HCT116 (cell line): ENCODE measurements around the gene NHSL1. TPM values are rescaled to one million over a fixed set of nuclear protein-coding genes. Genes with fewer than 3 reads are reported as not detected.

Experiments
- ATAC-seq: fragments of 200-7000 bp; cut with Tn5 transposase; 2 replicates; pipeline ENCODE4 v1.9.1; 2020; ENCODE audit warnings: mild to moderate bottlenecking, moderate library complexity
- BruUV-seq: library from RNA; stranded (reverse); fragments of 400-500 nt; replicated peaks from 2 replicates; lab custom pipeline; 2021; lab: Mats Ljungman, UMichigan
- CTCF ChIA-PET: fragments of 300-600 bp; sonication (Branson Sonifier 250); formaldehyde crosslinking; loops from one replicate; lab custom pipeline; 2021; ENCODE audit warnings: antibody characterized with exemption; lab: Charles Lee
- POLR2A ChIA-PET: fragments of 300-600, 350-600 bp; sonication (Branson Sonifier 250); formaldehyde crosslinking; loops from one replicate; lab custom pipeline; 2021; ENCODE audit warnings: antibody characterized with exemption; lab: Charles Lee
- RAD21 ChIA-PET, 2 experiments: fragments of 300-600 bp; sonication (Branson Sonifier 250); formaldehyde crosslinking; loops; one replicate each; lab custom pipeline; 2023; ENCODE audit warnings: low total read pairs in 2 of 2; ENCODE audit not compliant: uncharacterized antibody in 2 of 2, unreplicated experiment in 2 of 2, low non-redundant PET in 1 of 2; lab: Charles Lee
- DNase-seq: peaks from one replicate; pipeline ENCODE4 v3.0.0-alpha.2; 2010; ENCODE audit warnings: low read depth, low spot score
- H2AFZ ChIP-seq: fragments of 200-600 bp; shearing (Covaris generic), sonication (generic); 2 replicates; pipeline ENCODE4 v1.6.1; 2017; ENCODE audit warnings: low read depth, mixed run types, mixed read lengths, antibody characterized with exemption, low read length; ENCODE audit not compliant: poor library complexity, severe bottlenecking
- H3K27ac ChIP-seq: 2 replicates; pipeline ENCODE4 v1.5.1; 2012; ENCODE audit warnings: low read depth, low read length
- H3K27me3 ChIP-seq: fragments of 200-600 bp; sonication (generic); 2 replicates; pipeline ENCODE4 v1.6.1; 2016; ENCODE audit warnings: mixed run types, low read length, mixed read lengths; ENCODE audit not compliant: insufficient read depth
- H3K36me3 ChIP-seq, 2 experiments: fragments of 200-500 bp in 1 of 2; fragments of 200-600 bp in 1 of 2; sonication (Bioruptor generic) in 1 of 2; sonication (generic) in 1 of 2; 2 replicates each; pipeline versions ENCODE4 v1.5.1 to v1.6.1; 2014 to 2016; ENCODE audit warnings: low read length in 2 of 2, inconsistent platforms in 1 of 2, mixed read lengths in 1 of 2, mixed run types in 1 of 2; ENCODE audit not compliant: insufficient read depth in 2 of 2, control insufficient read depth in 1 of 2
- H3K4me1 ChIP-seq, 2 experiments: fragments of 200-600 bp in 1 of 2; sonication (generic) in 1 of 2; 2 replicates each; pipeline versions ENCODE4 v1.5.1 to v1.6.1; 2012 to 2017; ENCODE audit warnings: low read length in 2 of 2, inconsistent platforms in 1 of 2, mild to moderate bottlenecking in 1 of 2, mixed read lengths in 1 of 2, mixed run types in 1 of 2, moderate library complexity in 1 of 2; ENCODE audit not compliant: insufficient read depth in 2 of 2, control insufficient read depth in 1 of 2
- H3K4me2 ChIP-seq: fragments of 200-600 bp; sonication (generic); 2 replicates; pipeline ENCODE4 v1.6.1; 2017; ENCODE audit warnings: mixed run types, low read length, mixed read lengths
- H3K4me3 ChIP-seq, 2 experiments: fragments of 200-600 bp in 1 of 2; sonication (generic) in 1 of 2; replicated peaks in 1 of 2; 2 replicates each; pipeline ENCODE4 v1.5.1; 2011 to 2016; ENCODE audit warnings: low read length in 2 of 2, control low read depth in 1 of 2, low read depth in 1 of 2, mild to moderate bottlenecking in 1 of 2, mixed read lengths in 1 of 2, mixed run types in 1 of 2
- H3K79me2 ChIP-seq: fragments of 200-600 bp; sonication (generic); 2 replicates; pipeline ENCODE4 v1.6.1; 2017; ENCODE audit warnings: mild to moderate bottlenecking, mixed run types, low read length, moderate library complexity, mixed read lengths; ENCODE audit not compliant: insufficient read depth
- H3K9ac ChIP-seq: fragments of 200-600 bp; sonication (generic); 2 replicates; pipeline ENCODE4 v1.6.1; 2016; ENCODE audit warnings: low read length, mixed read lengths
- H3K9me2 ChIP-seq: fragments of 200-600 bp; sonication (generic), shearing (Covaris generic); 2 replicates; pipeline ENCODE4 v1.6.1; 2017; ENCODE audit warnings: mixed run types, mild to moderate bottlenecking, moderate library complexity; ENCODE audit not compliant: insufficient read depth
- H3K9me3 ChIP-seq, 2 experiments: fragments of 200-500 bp in 1 of 2; fragments of 200-600 bp in 1 of 2; sonication (Bioruptor generic) in 1 of 2; sonication (generic) in 1 of 2; 2 replicates each; pipeline ENCODE4 v1.6.1; 2014 to 2017; ENCODE audit warnings: low read length in 2 of 2, mixed read lengths in 2 of 2, inconsistent platforms in 1 of 2, low read depth in 1 of 2, mild to moderate bottlenecking in 1 of 2, mixed run types in 1 of 2, moderate library complexity in 1 of 2; ENCODE audit not compliant: control insufficient read depth in 1 of 2, insufficient read depth in 1 of 2
- H4K20me1 ChIP-seq: fragments of 200-600 bp; sonication (generic), shearing (Covaris generic); 2 replicates; pipeline ENCODE4 v1.6.1; 2017; ENCODE audit warnings: mixed run types, mild to moderate bottlenecking, moderate library complexity; ENCODE audit not compliant: insufficient read depth
- ATF3 ChIP-seq: IDR thresholded peaks from 2 replicates; pipeline ENCODE4 v1.6.1; 2012
- CBX3 ChIP-seq: IDR thresholded peaks from 2 replicates; pipeline ENCODE4 v1.6.1; 2012; ENCODE audit warnings: low read depth
- EGR1 ChIP-seq: IDR thresholded peaks from 2 replicates; pipeline ENCODE4 v1.6.1; 2012; ENCODE audit warnings: low read depth
- ELF1 ChIP-seq: IDR thresholded peaks from 2 replicates; pipeline ENCODE4 v1.6.1; 2012; ENCODE audit warnings: low read depth, borderline replicate concordance
- EZH2 ChIP-seq: fragments of 200-600 bp; sonication (generic); IDR thresholded peaks from 2 replicates; pipeline ENCODE4 v1.6.1; 2017; ENCODE audit warnings: antibody characterized with exemption, mixed run types
- FOSL1 ChIP-seq: IDR thresholded peaks from 2 replicates; pipeline ENCODE4 v1.6.1; 2012; ENCODE audit warnings: low read depth
- POLR2A ChIP-seq: IDR thresholded peaks from 2 replicates; pipeline ENCODE4 v1.7.0; 2011; ENCODE audit warnings: borderline replicate concordance; ENCODE audit not compliant: insufficient read depth, insufficient read length; ENCODE audit errors: extremely low read depth
- POLR2AphosphoS5 ChIP-seq: IDR thresholded peaks from 2 replicates; pipeline ENCODE4 v1.6.1; 2011; ENCODE audit warnings: mild to moderate bottlenecking, low read depth, low read length, moderate library complexity
- SP1 ChIP-seq: IDR thresholded peaks from 2 replicates; pipeline ENCODE4 v1.6.1; 2012; ENCODE audit warnings: low read depth
- SRF ChIP-seq: IDR thresholded peaks from 2 replicates; pipeline ENCODE4 v1.6.1; 2012; ENCODE audit warnings: low read depth
- TCF7L2 ChIP-seq: IDR thresholded peaks from 2 replicates; pipeline ENCODE4 v1.7.0; 2011; ENCODE audit warnings: borderline replicate concordance, inconsistent platforms; ENCODE audit not compliant: insufficient read depth, insufficient read length; ENCODE audit errors: extremely low read depth
- ZNF274 ChIP-seq: fragments of 200-500 bp; sonication (Bioruptor generic); IDR thresholded peaks from 2 replicates; pipeline ENCODE4 v1.6.1; 2014; ENCODE audit warnings: mild to moderate bottlenecking, low read depth, low read length, inconsistent platforms
- intact Hi-C: fragments of 100-400 bp; cut with micrococcal nuclease; formaldehyde crosslinking; loops from 2 replicates; pipeline ENCODE4 v1.10.0; 2022
- total RNA-seq: library from RNA; stranded (reverse); gene quantifications from one replicate; pipeline ENCODE4 v1.2.1, GENCODE V29; 2021; ENCODE audit not compliant: unreplicated experiment
- TF ChIP-seq, protein P1 (sequence below), 3 experiments: fragments of 200-600 bp in 1 of 3; sonication (generic) in 1 of 3; IDR thresholded peaks in 2 of 3; conservative IDR thresholded peaks in 1 of 3; 2 replicates each; pipeline ENCODE4 v1.5.1; 2012 to 2017; ENCODE audit warnings: low read depth in 2 of 3, low read length in 2 of 3, antibody characterized with exemption in 1 of 3, borderline replicate concordance in 1 of 3, control low read depth in 1 of 3, mild to moderate bottlenecking in 1 of 3, mixed read lengths in 1 of 3, mixed run types in 1 of 3, moderate library complexity in 1 of 3; ENCODE audit not compliant: insufficient read depth in 1 of 3
- TF ChIP-seq, protein P2 (sequence below): IDR thresholded peaks from 2 replicates; pipeline ENCODE4 v1.6.1; 2012

NHSL1 gene
- total RNA-seq, 1 experiment from 2014 or later: 15.4 TPM

GRCh38 chr6:138420356-138420755 is 78.9 kb downstream of the NHSL1 start:
- Histone ChIP-seq H3K9ac (no peak overlapping the region), H3K36me3 (no peaks in the 10 kb centered on the region), H3K4me3 (no peak overlapping the region), H3K4me1 (no peaks in the 10 kb centered on the region), H2AFZ (no peak overlapping the region), H3K4me2 (no peak overlapping the region), H3K27ac (no peak overlapping the region), H3K79me2 (no peaks in the 10 kb centered on the region), H3K9me2 (no peaks in the 10 kb centered on the region), H3K27me3 (no peaks in the 10 kb centered on the region), H3K9me3 (no peaks in the 10 kb centered on the region), H4K20me1 (no peaks in the 10 kb centered on the region)
- BruUV-seq: no TSS peak
- ChIA-PET RAD21 (no interaction called here), CTCF (no interaction called here), POLR2A (interaction anchor here (0.6 kb wide), 1 partner anchor 353 kb away, joined by 3 read pairs; the partner anchor contains the start of gene CCDC28A)
- no peak for TF ChIP-seq SP1
- no peak for TF ChIP-seq ATF3
- TF ChIP-seq ZNF274: no peak
- TF ChIP-seq, protein P1, sequence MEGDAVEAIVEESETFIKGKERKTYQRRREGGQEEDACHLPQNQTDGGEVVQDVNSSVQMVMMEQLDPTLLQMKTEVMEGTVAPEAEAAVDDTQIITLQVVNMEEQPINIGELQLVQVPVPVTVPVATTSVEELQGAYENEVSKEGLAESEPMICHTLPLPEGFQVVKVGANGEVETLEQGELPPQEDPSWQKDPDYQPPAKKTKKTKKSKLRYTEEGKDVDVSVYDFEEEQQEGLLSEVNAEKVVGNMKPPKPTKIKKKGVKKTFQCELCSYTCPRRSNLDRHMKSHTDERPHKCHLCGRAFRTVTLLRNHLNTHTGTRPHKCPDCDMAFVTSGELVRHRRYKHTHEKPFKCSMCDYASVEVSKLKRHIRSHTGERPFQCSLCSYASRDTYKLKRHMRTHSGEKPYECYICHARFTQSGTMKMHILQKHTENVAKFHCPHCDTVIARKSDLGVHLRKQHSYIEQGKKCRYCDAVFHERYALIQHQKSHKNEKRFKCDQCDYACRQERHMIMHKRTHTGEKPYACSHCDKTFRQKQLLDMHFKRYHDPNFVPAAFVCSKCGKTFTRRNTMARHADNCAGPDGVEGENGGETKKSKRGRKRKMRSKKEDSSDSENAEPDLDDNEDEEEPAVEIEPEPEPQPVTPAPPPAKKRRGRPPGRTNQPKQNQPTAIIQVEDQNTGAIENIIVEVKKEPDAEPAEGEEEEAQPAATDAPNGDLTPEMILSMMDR (IDR thresholded peaks at IDR 0.05 in 2 of 3, conservative IDR thresholded peaks at IDR 0.05 in 1 of 3; ENCODE audit: borderline replicate concordance in 1 of 3, insufficient read depth in 1 of 3, low read depth in 2 of 3, low read length in 2 of 3): no peak
- no peak for TF ChIP-seq EGR1
- no peak for TF ChIP-seq SRF
- TF ChIP-seq ELF1: no peak
- no peak for TF ChIP-seq EZH2
- TF ChIP-seq, protein P2, sequence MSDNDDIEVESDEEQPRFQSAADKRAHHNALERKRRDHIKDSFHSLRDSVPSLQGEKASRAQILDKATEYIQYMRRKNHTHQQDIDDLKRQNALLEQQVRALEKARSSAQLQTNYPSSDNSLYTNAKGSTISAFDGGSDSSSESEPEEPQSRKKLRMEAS: no peak
- TF ChIP-seq POLR2A: no peak
- TF ChIP-seq FOSL1: no peak
- TF ChIP-seq TCF7L2: no peak
- no peak for TF ChIP-seq CBX3
- TF ChIP-seq POLR2AphosphoS5: no peak
- no peak for DNase-seq
- intact Hi-C loops: no loop called here
- ATAC-seq: no peak
